K562 (cell line): ENCODE results near the gene WDPCP. TPM values are rescaled to one million over a fixed set of nuclear protein-coding genes. Genes with fewer than 3 reads are reported as not detected.

Experiments used
- ATAC-seq: fragments of 200-7000 bp; cut with Tn5 transposase; 3 replicates; pipeline ENCODE4 v1.9.1; 2020; ENCODE audit warnings: moderate library complexity
- BruUV-seq: library from RNA; stranded (reverse); fragments of 400-500 nt; replicated peaks from 2 replicates; lab custom pipeline; 2021; lab: Mats Ljungman, UMichigan
- CTCF ChIA-PET: fragments of 300-600 bp; formaldehyde crosslinking; extraction: SDS; loops from one replicate; lab custom pipeline; 2021; ENCODE audit warnings: low intra/inter-chr PET ratio; lab: Yijun Ruan, JAX
- POLR2A ChIA-PET: fragments of 300-600, 350-650 bp; sonication (Branson Sonifier 250); formaldehyde crosslinking; extraction: SDS; loops from one replicate; lab custom pipeline; 2021; ENCODE audit warnings: antibody characterized with exemption, inconsistent platforms; lab: Yijun Ruan, JAX
- DNase-seq, 4 experiments: peaks; one replicate each; pipeline versions ENCODE4 v3.0.0 to v3.0.0-alpha.2; 2011 to 2018; ENCODE audit warnings: low spot score in 3 of 4, mixed read lengths in 3 of 4; ENCODE audit errors: extremely low read depth in 1 of 4
- FAIRE-seq: peaks from 2 replicates; lab custom pipeline; 2011; peaks lifted over from hg19 to GRCh38; lab: Jason Lieb, UNC
- H2AFZ ChIP-seq: 2 replicates; pipeline ENCODE4 v1.6.0; 2011; ENCODE audit warnings: low read depth, low read length, control low read depth, inconsistent platforms
- H3K27ac ChIP-seq: fragments of 200-600 bp; 3 replicates; pipeline ENCODE4 v1.8.0; 2011; ENCODE audit warnings: low read depth, mild to moderate bottlenecking, control low read depth, inconsistent platforms, low read length, moderate library complexity, mixed read lengths; ENCODE audit errors: extremely low read depth
- H3K27me3 ChIP-seq, 2 experiments: fragments of 300-600 bp in 1 of 2; 2 replicates in 1 of 2; 3 replicates in 1 of 2; pipeline versions ENCODE4 v1.6.0 to v1.8.0; 2011; ENCODE audit warnings: inconsistent platforms in 2 of 2, low read length in 2 of 2, mild to moderate bottlenecking in 1 of 2, mixed read lengths in 1 of 2, moderate library complexity in 1 of 2; ENCODE audit not compliant: control insufficient read depth in 2 of 2, insufficient read depth in 2 of 2
- H3K36me3 ChIP-seq: fragments of 300-600 bp; 3 replicates; pipeline ENCODE4 v1.8.0; 2011; ENCODE audit warnings: mild to moderate bottlenecking, low read length, inconsistent platforms; ENCODE audit not compliant: control insufficient read depth, insufficient read depth
- H3K4me1 ChIP-seq, 2 experiments: fragments of 200-600 bp in 1 of 2; replicated peaks in 1 of 2; 2 replicates in 1 of 2; 3 replicates in 1 of 2; pipeline versions ENCODE4 v1.5.1 to v1.8.0; 2011; ENCODE audit warnings: inconsistent platforms in 2 of 2, low read length in 2 of 2, mild to moderate bottlenecking in 1 of 2, mixed read lengths in 1 of 2, moderate library complexity in 1 of 2; ENCODE audit not compliant: control insufficient read depth in 2 of 2, insufficient read depth in 2 of 2
- H3K4me2 ChIP-seq: 2 replicates; pipeline ENCODE4 v1.6.1; 2011; ENCODE audit warnings: low read length, control low read depth, inconsistent platforms, mixed read lengths; ENCODE audit not compliant: insufficient read depth
- H3K4me3 ChIP-seq: fragments of 200-600 bp; sonication (generic), shearing (Covaris generic); 2 replicates; pipeline ENCODE4 v1.5.1; 2016; ENCODE audit warnings: control low read depth, inconsistent platforms
- H3K79me2 ChIP-seq: fragments of 200-600 bp; 3 replicates; pipeline ENCODE4 v1.8.0; 2011; ENCODE audit warnings: low read length, inconsistent platforms; ENCODE audit not compliant: control insufficient read depth, insufficient read depth
- H3K9ac ChIP-seq, 2 experiments: 2 replicates each; pipeline versions ENCODE4 v1.6.0 to v1.6.1; 2011; ENCODE audit warnings: low read depth in 2 of 2, low read length in 2 of 2, control low read depth in 1 of 2, inconsistent platforms in 1 of 2, mild to moderate bottlenecking in 1 of 2, mixed read lengths in 1 of 2; ENCODE audit not compliant: insufficient read depth in 1 of 2
- H3K9me1 ChIP-seq: one replicate; pipeline ENCODE4 v1.6.0; 2011; ENCODE audit warnings: inconsistent platforms, mild to moderate bottlenecking, low read length, moderate library complexity; ENCODE audit not compliant: control insufficient read depth, insufficient read depth
- H3K9me3 ChIP-seq: replicated peaks from 2 replicates; pipeline ENCODE4 v1.5.1; 2011; ENCODE audit warnings: low read depth, low read length, inconsistent platforms; ENCODE audit not compliant: control insufficient read depth, insufficient read depth
- H4K20me1 ChIP-seq: replicated peaks from 2 replicates; pipeline ENCODE4 v1.6.1; 2011; ENCODE audit warnings: low read length, inconsistent platforms, mixed read lengths; ENCODE audit not compliant: control insufficient read depth, insufficient read depth
- MXD1 ChIP-seq: fragments of 250-450 bp; sonication (Bioruptor Pico); IDR thresholded peaks from 2 replicates; pipeline ENCODE4 v1.8.0; 2021; ENCODE audit warnings: borderline replicate concordance, mild to moderate bottlenecking, moderate library complexity; ENCODE audit not compliant: poor library complexity, severe bottlenecking
- MXI1 ChIP-seq: IDR thresholded peaks from 2 replicates; pipeline ENCODE4 v1.6.1; 2011; ENCODE audit warnings: low read depth, mild to moderate bottlenecking, improper control_type of control experiment, low read length
- MYNN ChIP-seq, 2 experiments: sonication (generic); formaldehyde crosslinking in 1 of 2; IDR thresholded peaks; 2 replicates each; pipeline versions ENCODE4 v1.5.0 to v1.6.1; 2016 to 2020; ENCODE audit warnings: antibody characterized with exemption in 1 of 2, missing genetic modification reagents in 1 of 2
- SMARCE1 ChIP-seq: fragments of 450-650 bp; IDR thresholded peaks from 2 replicates; pipeline ENCODE4 v1.7.1; 2016; ENCODE audit warnings: mild to moderate bottlenecking
- ZBTB34 ChIP-seq: fragments of 250-450 bp; sonication (Bioruptor Pico); IDR thresholded peaks from 2 replicates; pipeline ENCODE4 v1.8.0; 2021; ENCODE audit warnings: mild to moderate bottlenecking, moderate library complexity
- ZKSCAN1 ChIP-seq: fragments of 150-350 bp; IDR thresholded peaks from 2 replicates; pipeline ENCODE4 v1.6.1; 2016; ENCODE audit warnings: low read depth, low read length
- ZNF174 ChIP-seq: fragments of 250-450 bp; sonication (Bioruptor Pico); IDR thresholded peaks from 2 replicates; pipeline ENCODE4 v1.4.0; 2020; ENCODE audit warnings: mild to moderate bottlenecking
- ZNF311 ChIP-seq: fragments of 250-450 bp; sonication (Bioruptor Pico); IDR thresholded peaks from 2 replicates; pipeline ENCODE4 v1.4.0; 2020; ENCODE audit warnings: mild to moderate bottlenecking, moderate library complexity
- WGBS: fragments of 100-300 bp; shearing (Covaris generic); methylation state at CpG from one replicate; pipeline ENCODE4 v1.1.6; 2016; ENCODE audit warnings: low coverage, mixed read lengths; ENCODE audit not compliant: insufficient coverage; ENCODE audit errors: missing lambda C conversion rate; 5-methylcytosine and 5-hydroxymethylcytosine counted together
- in situ Hi-C: fragments of 300-500 bp; cut with MboI; formaldehyde crosslinking; loops from 4 replicates; pipeline ENCODE4 v1.15.0; 2018; ENCODE audit warnings: inconsistent platforms, mixed read lengths
- intact Hi-C: fragments of 100-400 bp; cut with micrococcal nuclease; formaldehyde crosslinking; loops from 2 replicates; pipeline ENCODE4 v1.14.2; 2022
- polyA plus RNA-seq, 8 experiments: library from polyadenylated mRNA; depleted of rRNA in 4 of 8; stranded (reverse) in 5 of 8; unstranded in 3 of 8; fragments of >200 nt; fragmentation: Nextera tagmentation in 2 of 8; fragmentation: Illumina TruSeq in 1 of 8; extraction: Ambion mirVana in 2 of 8; extraction: Trizol in 1 of 8; gene quantifications; 2 replicates each; pipeline versions ENCODE4 v1.2.1 to v1.2.3, GENCODE V29; 2011 to 2014; ENCODE audit warnings: inconsistent platforms in 1 of 8, missing spikeins in 1 of 8
- total RNA-seq, 7 experiments: library from RNA; depleted of rRNA in 6 of 7; stranded (reverse); fragments of >200 nt in 6 of 7; fragmentation: Illumina TruSeq in 2 of 7; extraction: Trizol in 2 of 7; gene quantifications; 2 replicates each; pipeline versions ENCODE4 v1.2.1 to v1.2.3, GENCODE V29; 2011 to 2021; ENCODE audit warnings: low replicate concordance in 1 of 7
- TF ChIP-seq, protein P1 (sequence below): fragments of 250-450 bp; sonication (Bioruptor Pico); IDR thresholded peaks from 2 replicates; pipeline ENCODE4 v1.8.0; 2022; ENCODE audit warnings: inconsistent platforms, mild to moderate bottlenecking, moderate library complexity, borderline replicate concordance
- TF ChIP-seq, protein P2 (sequence below): sonication (generic); formaldehyde crosslinking; IDR thresholded peaks from 2 replicates; pipeline ENCODE4 v1.9.0; 2022; ENCODE audit warnings: mild to moderate bottlenecking, missing genetic modification reagents

WDPCP gene
- total and polyA plus RNA-seq, 9 of the 15 experiments (the other 6 are each of a cell fraction or from before 2014, with no cell fraction given) = 1.4 to 6.4 (median 5.5) TPM

DNA sequence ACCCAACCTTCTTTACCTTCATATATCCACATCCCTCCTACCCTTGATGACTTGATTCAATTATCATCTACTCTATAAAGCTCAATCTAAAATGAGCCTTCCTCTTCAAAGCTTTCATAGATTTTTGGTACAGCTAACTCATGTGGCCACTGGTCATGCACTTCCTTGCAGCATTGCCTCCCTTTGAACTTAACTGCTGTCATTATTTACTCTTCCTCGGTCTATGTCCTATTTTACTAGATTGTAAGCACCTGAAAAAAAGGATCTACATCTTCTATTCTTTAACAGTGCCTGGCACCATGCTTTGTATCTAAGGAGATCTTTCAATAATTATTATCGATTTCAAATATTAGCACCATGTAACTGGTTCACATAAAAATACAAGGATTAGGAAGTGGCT lies 31.1 kb upstream of the WDPCP start:
- in situ Hi-C loops = no loop called here

DNA sequence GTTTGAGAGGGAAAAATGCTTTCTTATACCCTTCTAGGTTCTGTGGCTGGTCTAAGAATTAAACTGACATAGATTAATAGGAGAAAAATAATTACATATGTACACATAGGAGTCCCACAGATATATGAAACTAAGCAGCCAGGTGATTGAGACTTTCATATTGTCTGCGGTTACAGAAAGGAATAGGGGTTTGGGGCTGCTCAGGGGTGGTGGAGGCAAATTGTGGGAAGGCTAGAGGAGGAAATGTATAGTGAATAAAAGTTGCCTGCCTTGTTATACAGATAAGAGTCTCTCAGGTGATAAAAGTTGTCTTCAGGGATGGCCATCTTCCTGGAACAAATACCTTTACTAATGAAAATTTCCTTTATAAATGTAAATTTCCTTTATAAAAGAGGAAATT lies 29.1 kb upstream of the WDPCP start:
- TF ChIP-seq SMARCE1 = no peak
- TF ChIP-seq, protein P1, sequence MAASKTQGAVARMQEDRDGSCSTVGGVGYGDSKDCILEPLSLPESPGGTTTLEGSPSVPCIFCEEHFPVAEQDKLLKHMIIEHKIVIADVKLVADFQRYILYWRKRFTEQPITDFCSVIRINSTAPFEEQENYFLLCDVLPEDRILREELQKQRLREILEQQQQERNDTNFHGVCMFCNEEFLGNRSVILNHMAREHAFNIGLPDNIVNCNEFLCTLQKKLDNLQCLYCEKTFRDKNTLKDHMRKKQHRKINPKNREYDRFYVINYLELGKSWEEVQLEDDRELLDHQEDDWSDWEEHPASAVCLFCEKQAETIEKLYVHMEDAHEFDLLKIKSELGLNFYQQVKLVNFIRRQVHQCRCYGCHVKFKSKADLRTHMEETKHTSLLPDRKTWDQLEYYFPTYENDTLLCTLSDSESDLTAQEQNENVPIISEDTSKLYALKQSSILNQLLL (CRISPR knock-in tag) = no peak
- no peak for TF ChIP-seq ZKSCAN1
- no peak for TF ChIP-seq MXI1
- no peak for TF ChIP-seq ZNF311 (CRISPR knock-in tag)
- no peak for TF ChIP-seq ZNF174 (CRISPR knock-in tag)
- no peak for TF ChIP-seq MYNN (IDR thresholded peaks at IDR 0.05)
- TF ChIP-seq MYNN (CRISPR knock-in tag; IDR thresholded peaks at IDR 0.05) = no peak
- TF ChIP-seq, protein P2, sequence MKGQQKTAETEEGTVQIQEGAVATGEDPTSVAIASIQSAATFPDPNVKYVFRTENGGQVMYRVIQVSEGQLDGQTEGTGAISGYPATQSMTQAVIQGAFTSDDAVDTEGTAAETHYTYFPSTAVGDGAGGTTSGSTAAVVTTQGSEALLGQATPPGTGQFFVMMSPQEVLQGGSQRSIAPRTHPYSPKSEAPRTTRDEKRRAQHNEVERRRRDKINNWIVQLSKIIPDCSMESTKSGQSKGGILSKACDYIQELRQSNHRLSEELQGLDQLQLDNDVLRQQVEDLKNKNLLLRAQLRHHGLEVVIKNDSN (CRISPR knock-in tag) = no peak
- TF ChIP-seq ZBTB34 (CRISPR knock-in tag) = no peak
- CTCF ChIA-PET = no interaction called here

More for the DNA sequence above, 31.1 kb upstream of the WDPCP start:
- H3K79me2 ChIP-seq = no peaks in the 10 kb centered on the region
- H3K4me2 ChIP-seq = no peak overlapping the region
- BruUV-seq = no TSS peak
- no peaks in the 10 kb centered on the region for H3K9me3 ChIP-seq
- WGBS = 0% methylated on average over 2 of the region's 2 CpGs
- no peak overlapping the region for H3K4me3 ChIP-seq
- no peak for TF ChIP-seq MXD1 (CRISPR knock-in tag)
- H2AFZ ChIP-seq = no peak overlapping the region
- H3K4me1 ChIP-seq = no peaks in the 10 kb centered on the region; a peak in 3 of 5 replicates
- FAIRE-seq (no peak), DNase-seq (no peak), ATAC-seq (no peak)
- H4K20me1 ChIP-seq = no peaks in the 10 kb centered on the region
- no peaks in the 10 kb centered on the region for H3K9me1 ChIP-seq
- H3K27me3 ChIP-seq = peaks cover 10 to 24% of the 10 kb centered on the region in 2 experiments; a peak in 3 of 5 replicates
- intact Hi-C loops = no loop called here
- no peak overlapping the region for H3K9ac ChIP-seq
- no peaks in the 10 kb centered on the region for H3K36me3 ChIP-seq
- no peak overlapping the region for H3K27ac ChIP-seq
- ChIA-PET POLR2A (interaction anchor here (1.3 kb wide), 2 partner anchors 8 to 31 kb away, joined by 3 to 4 read pairs; partner anchors contain the start of genes MDH1 and WDPCP), CTCF (no interaction called here)

More for the DNA sequence above, 29.1 kb upstream of the WDPCP start:
- POLR2A ChIA-PET = no interaction called here
- intact Hi-C loops = no loop called here
- H3K9me3 ChIP-seq = no peaks in the 10 kb centered on the region
- no peak overlapping the region for H3K27ac ChIP-seq
- no peak overlapping the region for H3K9ac ChIP-seq
- no peak overlapping the region for H3K4me3 ChIP-seq
- no peak for DNase-seq
- H3K36me3 ChIP-seq = no peaks in the 10 kb centered on the region
- no peaks in the 10 kb centered on the region for H3K9me1 ChIP-seq
- no peaks in the 10 kb centered on the region for H3K79me2 ChIP-seq
- H3K27me3 ChIP-seq = peaks cover 10 to 17% of the 10 kb centered on the region in 2 experiments; a peak in 3 of 5 replicates
- no peaks in the 10 kb centered on the region; a peak in 3 of 5 replicates for H3K4me1 ChIP-seq
- ATAC-seq = no peak
- no peaks in the 10 kb centered on the region for H4K20me1 ChIP-seq
- in situ Hi-C loops = no loop called here
- WGBS = 0% methylated on average over 1 of the region's 1 CpG
- FAIRE-seq = no peak
- no peak overlapping the region for H3K4me2 ChIP-seq
- H2AFZ ChIP-seq = no peak overlapping the region
- BruUV-seq = no TSS peak
